Measurements from ENCODE around the gene RORC.

The RORC gene

DNA sequence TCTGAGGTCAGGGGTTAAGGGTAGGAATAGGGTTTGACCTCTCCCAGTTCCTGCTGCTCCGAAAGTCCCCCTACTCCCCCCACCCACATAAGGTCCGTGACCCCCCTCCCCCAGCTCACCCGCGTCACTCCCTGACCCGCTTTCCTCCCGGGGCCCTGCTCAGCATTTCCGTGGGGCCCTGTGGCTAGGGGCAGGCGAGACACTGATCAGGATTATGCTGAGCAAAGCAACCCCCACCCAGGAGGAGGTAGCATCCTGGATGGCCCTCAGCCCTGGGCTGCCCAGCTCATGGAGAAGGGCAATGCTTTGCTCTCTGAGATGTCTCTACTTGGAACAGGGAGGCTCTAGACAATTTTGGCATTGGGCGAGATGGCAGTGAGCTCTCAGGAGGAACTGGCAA is 3.7 kb downstream of the RORC start:
- no peak for DNase-seq (ENCODE audit: low read depth, low spot score)

DNA sequence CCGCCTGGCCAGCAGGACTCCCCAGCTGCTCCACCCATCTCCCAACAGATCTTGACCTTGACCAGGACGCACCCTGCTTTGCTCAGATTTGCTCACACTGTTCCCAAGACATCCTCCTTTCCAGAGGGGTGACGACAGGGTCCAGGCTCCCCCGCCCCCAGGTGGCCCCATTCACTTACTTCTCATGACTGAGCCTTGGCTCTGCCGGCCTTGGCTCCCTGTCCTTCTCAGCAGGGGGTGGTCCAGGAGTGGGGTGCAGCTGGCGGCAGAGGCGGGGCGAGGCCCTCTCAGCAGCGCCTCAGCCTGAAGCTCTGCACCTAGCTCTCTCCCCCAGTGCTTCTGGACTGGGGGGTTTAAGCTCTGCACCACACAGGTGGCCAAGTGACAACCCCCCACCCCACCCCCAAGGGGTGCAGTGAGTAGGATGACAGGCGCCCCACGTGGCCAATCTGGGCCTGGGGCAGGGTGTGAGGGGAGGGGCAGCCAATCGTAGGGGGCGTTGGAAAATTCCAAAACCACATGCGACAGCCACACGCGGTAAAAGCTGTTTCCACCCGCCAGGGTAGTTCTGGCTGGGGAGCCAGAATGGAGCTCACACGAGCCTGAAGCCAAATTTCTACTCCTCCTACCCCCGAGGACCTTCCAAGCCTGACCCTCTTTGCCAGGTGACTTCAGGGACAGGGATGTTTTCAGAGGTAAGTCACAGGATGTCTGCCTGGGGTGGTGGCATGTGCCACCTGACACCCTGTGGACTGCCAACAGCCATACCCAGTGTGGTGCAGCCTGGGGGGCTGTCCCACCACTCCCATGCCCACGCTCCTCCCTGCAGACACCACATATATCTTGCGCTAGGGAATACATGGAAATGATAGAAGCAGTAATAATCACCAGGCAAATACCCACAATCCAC is 5.6 kb downstream of the RORC start:
- DNase-seq (ENCODE audit: low read depth, low spot score) = no peak

- DNase-seq (ENCODE audit: low read depth, low spot score) = no peak
These were observed 6.4 kb downstream of the RORC start for GRCh38 chr1:151825204-151825603.

DNA sequence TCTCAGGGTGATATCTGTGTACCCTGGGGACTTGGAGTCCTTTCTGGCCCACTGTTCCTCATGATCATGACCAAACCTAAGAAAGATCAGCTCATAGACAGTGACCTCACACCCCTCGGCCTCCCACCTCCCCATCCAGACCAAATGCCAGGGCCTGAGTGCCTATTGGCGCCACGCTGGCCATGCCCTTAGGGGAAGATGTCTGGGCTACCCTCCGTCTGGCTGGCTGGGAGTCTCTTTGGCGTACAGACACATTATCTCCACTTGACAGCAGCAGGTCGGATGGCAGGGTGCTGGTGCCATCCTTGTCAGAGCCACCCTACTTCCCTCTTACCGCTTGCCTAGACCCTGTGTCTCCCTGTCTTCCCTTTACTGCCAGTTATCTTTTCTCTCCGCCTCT is 8.4 kb downstream of the RORC start:
- no peak for DNase-seq (ENCODE audit: low read depth, low spot score)

GRCh38 chr1:151822404-151822803 is 9.2 kb downstream of the RORC start:
- DNase-seq (ENCODE audit: low read depth, low spot score) = no peak

DNA sequence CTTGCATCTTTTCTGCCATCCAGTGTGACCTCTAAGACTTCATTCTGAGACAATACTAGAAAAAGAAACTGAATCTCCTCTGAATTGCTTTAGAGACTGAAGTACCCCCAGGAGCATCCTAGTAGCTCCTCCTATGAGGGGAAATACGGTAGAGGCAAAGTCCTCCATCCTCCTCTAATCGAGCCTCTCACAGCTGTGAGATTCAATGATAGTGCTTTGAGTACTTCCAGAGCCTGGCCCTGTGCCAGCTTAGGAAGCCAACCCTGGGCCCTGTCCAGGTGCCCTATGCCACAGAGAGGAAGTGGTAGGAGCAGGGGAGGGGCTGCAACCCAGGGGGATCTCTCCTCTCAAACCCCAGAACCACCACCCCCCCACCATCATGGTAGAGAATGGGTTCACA is 10.7 kb downstream of the RORC start:
- no peak for DNase-seq (ENCODE audit: low read depth, low spot score)

GRCh38 chr1:151819976-151820623 is 11.5 kb downstream of the RORC start:
- DNase-seq (ENCODE audit: low read depth, low spot score) = no peak

DNA sequence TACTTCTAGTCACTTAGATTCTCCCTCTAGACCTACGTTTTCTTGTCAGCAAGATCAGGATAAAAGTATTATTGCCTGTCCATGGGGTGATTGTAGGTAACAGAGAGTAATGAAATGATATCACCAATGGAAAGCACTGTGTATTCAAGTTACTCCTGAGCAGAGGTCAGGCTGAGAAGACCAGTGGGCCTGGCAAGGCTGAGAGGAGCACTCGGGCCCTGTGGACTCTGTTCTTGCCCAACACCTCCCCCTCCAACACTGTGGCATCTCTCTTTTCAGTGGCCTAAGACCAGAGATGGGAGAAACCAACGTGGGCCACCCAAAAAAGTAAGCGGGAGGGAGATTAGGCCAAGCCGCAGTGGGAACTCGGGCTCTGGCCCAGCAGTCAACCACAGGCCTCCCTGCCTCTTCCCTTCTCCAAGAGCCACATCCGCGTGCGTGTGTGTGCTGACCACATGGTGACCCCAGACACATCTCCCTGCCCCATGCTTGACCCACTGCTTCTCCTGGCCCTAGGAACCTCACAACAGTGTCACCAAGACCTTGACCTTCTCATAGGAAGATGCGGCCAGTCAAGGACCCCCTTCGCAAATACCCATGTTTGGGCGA is 12.3 kb downstream of the RORC start:
- no peak for DNase-seq (ENCODE audit: low read depth, low spot score)

DNA sequence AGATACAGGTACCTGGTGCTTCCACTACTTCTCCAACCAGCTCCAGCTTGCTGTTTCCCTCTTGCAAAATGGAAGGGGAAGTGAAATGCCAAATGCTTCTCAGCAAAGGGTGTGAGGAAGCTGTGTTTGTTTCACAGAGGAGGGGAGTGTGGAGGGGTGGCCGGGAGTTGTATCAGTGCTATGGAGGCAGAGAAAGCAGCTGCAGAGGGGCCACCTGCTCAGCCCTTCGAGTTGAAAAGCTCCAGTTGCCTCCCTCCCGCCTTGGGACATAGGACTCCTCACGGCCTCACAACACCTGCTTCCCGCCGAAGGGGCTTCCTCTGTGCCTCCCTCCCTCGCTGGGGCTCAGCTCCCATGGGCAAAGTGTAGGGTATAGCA is 14.3 kb downstream of the RORC start:
- no peak for DNase-seq (ENCODE audit: low read depth, low spot score)

DNA sequence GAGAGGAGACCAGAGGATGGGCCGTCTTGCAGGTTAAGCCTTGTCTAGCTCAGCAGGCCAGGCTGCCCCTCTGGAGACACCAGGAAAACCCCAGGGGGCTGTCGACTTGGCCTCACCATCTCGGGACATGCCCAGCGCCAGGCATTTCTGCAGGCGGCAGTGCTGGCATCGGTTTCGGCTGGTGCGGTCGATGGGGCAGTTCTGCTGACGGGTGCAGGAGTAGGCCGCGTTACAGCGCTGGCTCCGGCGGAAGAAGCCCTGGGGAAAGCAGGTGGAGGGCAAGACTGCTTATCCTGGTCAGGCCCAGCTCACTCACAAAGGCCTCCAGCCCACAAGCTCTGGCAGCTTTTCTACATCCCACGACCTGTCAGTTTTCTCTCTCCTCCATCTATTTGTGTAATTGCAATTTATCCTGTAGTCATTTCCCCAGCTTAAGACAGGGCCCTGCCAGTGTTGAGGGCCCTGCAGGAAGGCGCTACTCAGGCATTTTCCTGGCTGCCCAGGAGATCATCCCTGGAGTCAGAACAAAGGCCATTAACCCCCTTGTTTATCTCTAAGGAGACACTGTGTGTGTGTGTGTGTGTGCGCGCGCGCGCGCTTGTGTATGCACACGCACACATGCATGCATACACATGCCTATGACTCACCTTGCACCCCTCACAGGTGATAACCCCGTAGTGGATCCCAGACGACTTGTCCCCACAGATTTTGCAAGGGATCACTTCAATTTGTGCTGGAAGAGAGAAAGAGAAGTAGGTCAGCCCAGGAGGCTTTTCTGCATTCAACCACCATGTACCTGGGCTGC is 14.9 kb downstream of the RORC start:
- no peak for DNase-seq (ENCODE audit: low read depth, low spot score)

GRCh38 chr1:151815716-151816327 is 15.8 kb downstream of the RORC start:
- DNase-seq (ENCODE audit: low read depth, low spot score) = no peak

DNA sequence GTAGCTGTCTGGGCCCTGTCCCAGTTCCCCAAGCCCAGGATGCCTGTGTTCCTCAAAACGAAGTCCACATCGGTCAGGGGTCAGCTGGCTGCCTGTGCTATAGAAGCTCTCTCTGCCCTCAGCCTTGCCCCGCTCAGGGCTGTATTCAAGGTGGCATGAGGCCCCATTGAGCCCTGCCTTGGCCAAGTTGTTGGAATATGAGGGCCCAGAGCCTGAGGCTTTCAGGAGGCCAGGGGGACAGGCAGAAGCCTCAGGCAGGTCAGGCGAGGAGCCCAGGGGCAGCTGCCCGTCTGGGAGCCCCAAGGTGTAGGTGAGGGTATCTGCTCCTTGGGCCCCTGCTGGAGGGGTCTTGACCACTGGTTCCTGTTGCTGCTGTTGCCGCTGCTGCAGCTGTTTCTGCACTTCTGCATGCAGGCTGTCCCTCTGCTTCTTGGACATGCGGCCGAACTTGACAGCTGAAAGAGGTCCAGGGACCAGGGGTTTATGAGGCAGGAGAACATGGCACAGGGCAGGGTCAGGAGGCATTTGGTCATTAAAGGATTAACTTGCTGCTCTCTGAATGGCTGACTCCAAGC is 16.5 kb downstream of the RORC start:
- no peak for DNase-seq (ENCODE audit: low read depth, low spot score)

DNA sequence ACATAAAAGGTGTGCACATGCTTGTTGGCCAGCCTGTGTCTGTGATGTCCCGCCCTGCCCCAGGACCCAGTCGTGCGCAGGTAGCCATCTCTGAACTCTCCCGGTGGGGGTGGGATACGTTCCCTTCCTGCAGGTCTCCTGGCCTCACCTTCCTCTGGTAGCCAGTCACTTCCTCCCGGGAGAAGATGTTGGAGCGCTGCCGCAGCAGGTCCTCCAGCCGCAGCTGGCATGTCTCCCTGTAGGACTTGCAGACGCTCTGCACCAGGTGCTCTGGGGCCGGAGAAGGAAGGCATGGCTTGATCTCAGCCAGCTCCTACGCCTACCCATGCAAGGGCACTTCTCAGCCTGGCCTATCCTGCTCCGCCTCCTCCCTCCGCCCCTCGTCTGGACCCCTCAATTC is 17.2 kb downstream of the RORC start:
- DNase-seq (ENCODE audit: low read depth, low spot score) = no peak

- DNase-seq (ENCODE audit: low read depth, low spot score) = no peak
These were observed 18.2 kb downstream of the RORC start for GRCh38 chr1:151813271-151813977.

DNA sequence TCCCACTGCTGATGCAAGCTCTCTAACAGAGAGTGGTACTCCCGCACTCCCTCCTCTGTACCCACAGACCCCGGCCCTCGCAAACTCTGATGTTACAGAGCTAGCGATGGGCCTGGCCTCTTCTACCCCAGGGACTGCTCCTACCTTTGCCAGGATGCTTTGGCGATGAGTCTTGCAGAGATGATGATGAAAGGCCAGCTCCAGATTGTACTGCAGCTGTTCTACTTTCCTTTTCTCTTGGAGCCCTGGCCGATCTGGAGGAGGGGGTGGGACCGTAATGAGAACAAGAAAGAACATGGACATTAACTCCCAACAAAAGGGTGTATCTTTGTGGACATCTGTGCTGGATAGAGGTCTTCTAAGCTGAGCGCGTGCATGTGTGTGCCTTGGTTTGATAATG is 20.4 kb downstream of the RORC start:
- DNase-seq (ENCODE audit: low read depth, low spot score) = no peak

GRCh38 chr1:151809985-151810556 is 21.5 kb downstream of the RORC start:
- no peak for DNase-seq (ENCODE audit: low read depth, low spot score)

- DNase-seq (ENCODE audit: low read depth, low spot score) = no peak
These were observed 22.2 kb downstream of the RORC start for GRCh38 chr1:151809290-151809984.

DNA sequence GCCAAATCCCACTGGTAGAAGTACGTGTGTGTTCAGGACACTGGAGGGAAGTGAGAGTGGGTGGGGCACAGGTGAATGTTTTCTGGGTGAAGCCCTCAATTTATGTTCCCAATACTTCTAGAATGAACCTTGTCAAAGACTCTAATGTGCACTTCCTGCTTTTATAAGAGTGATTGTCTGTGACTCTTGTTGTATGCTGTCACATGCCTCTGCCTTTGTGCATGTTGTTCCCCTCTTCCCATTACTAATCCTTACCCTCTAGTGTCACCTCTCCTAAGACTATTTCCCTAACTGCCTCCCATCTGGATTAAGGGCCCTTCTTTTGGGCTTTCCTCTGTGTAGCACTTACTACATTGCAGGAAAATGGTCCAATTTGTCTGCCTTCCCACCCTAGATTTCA is 23.8 kb downstream of the RORC start:
- DNase-seq (ENCODE audit: low read depth, low spot score) = no peak

DNA sequence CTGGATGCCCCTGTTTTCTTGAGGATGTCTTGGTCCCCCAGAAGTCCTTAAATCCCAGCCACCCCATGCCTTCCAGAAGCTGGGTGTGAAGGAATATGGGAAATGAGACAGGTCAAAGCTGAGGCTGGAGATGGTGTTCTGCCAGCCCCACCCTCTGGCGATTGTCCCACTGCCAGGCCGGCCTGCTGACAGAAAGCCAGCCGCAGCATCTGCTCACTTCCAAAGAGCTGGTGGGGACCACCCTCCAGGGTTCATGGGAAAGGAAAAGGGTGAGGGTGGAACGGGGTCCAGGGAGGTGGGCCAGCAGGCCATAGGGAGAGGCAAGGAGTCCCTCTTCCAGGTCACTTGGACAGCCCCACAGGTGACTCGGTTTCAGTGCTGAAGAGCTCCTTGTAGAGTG is 24.5 kb downstream of the RORC start:
- DNase-seq (ENCODE audit: low read depth, low spot score) = no peak

- no peak for DNase-seq (ENCODE audit: low read depth, low spot score)
These were observed 25.4 kb downstream of the RORC start for GRCh38 chr1:151806170-151806569.
